ENCODE measurements around the gene DBX1.

DBX1 gene

GRCh38 chr11:20154381-20154780, 5.9 kb downstream of the DBX1 start:
- Histone ChIP-seq H3K36me3 (replicated peaks; ENCODE audit: low read depth, low read length) (no peaks in the 10 kb centered on the region), H3K4me2 (ENCODE audit: low read length) (no peak overlapping the region), H3K9ac (ENCODE audit: low read length) (no peak overlapping the region), H2AFZ (ENCODE audit: low read depth, low read length) (no peak overlapping the region), H3K79me2 (ENCODE audit: low read length) (no peaks in the 10 kb centered on the region), H3K4me1 (ENCODE audit: low read length) (no peaks in the 10 kb centered on the region), H3K27ac (ENCODE audit: low read length) (no peak overlapping the region), H3K9me3 (ENCODE audit: insufficient read depth, low read length) (no peaks in the 10 kb centered on the region), H3K4me3 (ENCODE audit: low read length) (no peak overlapping the region), H3K27me3 (ENCODE audit: low read depth, low read length) (peaks cover 11% of the 10 kb centered on the region), H4K20me1 (ENCODE audit: insufficient read depth, low read length) (no peaks in the 10 kb centered on the region)
- no peak for TF ChIP-seq EZH2phosphoT487 (IDR thresholded peaks at IDR 0.05; ENCODE audit: low read depth)
- TF ChIP-seq CTCF (IDR thresholded peaks at IDR 0.05; ENCODE audit: low read depth, low read length) = no peak

- no peaks in the 10 kb centered on the region for H3K9me3 ChIP-seq (ENCODE audit: insufficient read depth, low read length)
- no peak overlapping the region for H3K4me2 ChIP-seq (ENCODE audit: low read length)
- peaks cover 5% of the 10 kb centered on the region; the same call in 1 of the 2 replicates for H3K4me1 ChIP-seq (ENCODE audit: low read length)
- H3K9ac ChIP-seq (ENCODE audit: low read length) = no peak overlapping the region
- H3K36me3 ChIP-seq (replicated peaks; ENCODE audit: low read depth, low read length) = no peaks in the 10 kb centered on the region
- TF ChIP-seq EZH2phosphoT487 (IDR thresholded peaks at IDR 0.05; ENCODE audit: low read depth) (no peak), CTCF (IDR thresholded peaks at IDR 0.05; ENCODE audit: low read depth, low read length) (no peak)
- no peak overlapping the region for H3K27ac ChIP-seq (ENCODE audit: low read length)
- H3K27me3 ChIP-seq (ENCODE audit: low read depth, low read length) = peaks cover 46% of the 10 kb centered on the region
- no peak overlapping the region for H3K4me3 ChIP-seq (ENCODE audit: low read length)
- no peak overlapping the region for H2AFZ ChIP-seq (ENCODE audit: low read depth, low read length)
- H4K20me1 ChIP-seq (ENCODE audit: insufficient read depth, low read length) = no peaks in the 10 kb centered on the region
- no peaks in the 10 kb centered on the region for H3K79me2 ChIP-seq (ENCODE audit: low read length)
Measured at GRCh38 chr11:20138707-20139106, 21.6 kb downstream of the DBX1 start.

GRCh38 chr11:20137637-20138036, 22.6 kb downstream of the DBX1 start:
- H3K79me2 ChIP-seq (ENCODE audit: low read length) = no peaks in the 10 kb centered on the region
- no peak overlapping the region for H2AFZ ChIP-seq (ENCODE audit: low read depth, low read length)
- H3K36me3 ChIP-seq (replicated peaks; ENCODE audit: low read depth, low read length) = no peaks in the 10 kb centered on the region
- no peak overlapping the region for H3K4me2 ChIP-seq (ENCODE audit: low read length)
- H3K4me1 ChIP-seq (ENCODE audit: low read length) = peaks cover 5% of the 10 kb centered on the region; the same call in 1 of the 2 replicates
- no peaks in the 10 kb centered on the region for H3K9me3 ChIP-seq (ENCODE audit: insufficient read depth, low read length)
- no peak overlapping the region for H3K27ac ChIP-seq (ENCODE audit: low read length)
- no peak overlapping the region for H3K9ac ChIP-seq (ENCODE audit: low read length)
- no peaks in the 10 kb centered on the region for H4K20me1 ChIP-seq (ENCODE audit: insufficient read depth, low read length)
- peaks cover 38% of the 10 kb centered on the region for H3K27me3 ChIP-seq (ENCODE audit: low read depth, low read length)
- TF ChIP-seq CTCF (IDR thresholded peaks at IDR 0.05; ENCODE audit: low read depth, low read length) (no peak), EZH2phosphoT487 (IDR thresholded peaks at IDR 0.05; ENCODE audit: low read depth) (no peak)
- H3K4me3 ChIP-seq (ENCODE audit: low read length) = no peak overlapping the region

- H3K4me1 ChIP-seq (ENCODE audit: low read length) = peaks cover 5% of the 10 kb centered on the region; the same call in 1 of the 2 replicates
- H2AFZ ChIP-seq (ENCODE audit: low read depth, low read length) = no peak overlapping the region
- no peaks in the 10 kb centered on the region for H4K20me1 ChIP-seq (ENCODE audit: insufficient read depth, low read length)
- no peaks in the 10 kb centered on the region for H3K79me2 ChIP-seq (ENCODE audit: low read length)
- TF ChIP-seq CTCF (IDR thresholded peaks at IDR 0.05; ENCODE audit: low read depth, low read length) (no peak), EZH2phosphoT487 (IDR thresholded peaks at IDR 0.05; ENCODE audit: low read depth) (no peak)
- no peak overlapping the region for H3K4me2 ChIP-seq (ENCODE audit: low read length)
- H3K27me3 ChIP-seq (ENCODE audit: low read depth, low read length) = peaks cover 24% of the 10 kb centered on the region
- H3K4me3 ChIP-seq (ENCODE audit: low read length) = no peak overlapping the region
- H3K27ac ChIP-seq (ENCODE audit: low read length) = no peak overlapping the region
- H3K36me3 ChIP-seq (replicated peaks; ENCODE audit: low read depth, low read length) = no peaks in the 10 kb centered on the region
- no peak overlapping the region for H3K9ac ChIP-seq (ENCODE audit: low read length)
- no peaks in the 10 kb centered on the region for H3K9me3 ChIP-seq (ENCODE audit: insufficient read depth, low read length)
Measured at GRCh38 chr11:20134991-20135736, 25.1 kb downstream of the DBX1 start.

Measured in OCI-LY3 (cell line).